CD4-positive, alpha-beta T cell treated with Interleukin-4 for 4 hours (primary cell): ENCODE measurements around the gene ZNF521.

Experiments
- DNase-seq: peaks from one replicate; pipeline ENCODE4 v3.0.0-alpha.2; 2020

ZNF521 gene

GRCh38 chr18:25166113-25166512 lies 185.9 kb downstream of the ZNF521 start:
- no peak for DNase-seq

GRCh38 chr18:25164848-25165811 lies 186.8 kb downstream of the ZNF521 start:
- DNase-seq: no peak

GRCh38 chr18:25164211-25164847 lies 187.6 kb downstream of the ZNF521 start:
- no peak for DNase-seq

GRCh38 chr18:25153426-25153825 lies 198.5 kb downstream of the ZNF521 start:
- DNase-seq: no peak

GRCh38 chr18:25147877-25148488 lies 204.0 kb downstream of the ZNF521 start:
- no peak for DNase-seq

- DNase-seq: no peak
These were observed 205.5 kb downstream of the ZNF521 start for GRCh38 chr18:25146512-25146910.

GRCh38 chr18:25145731-25146511 lies 206.0 kb downstream of the ZNF521 start:
- no peak for DNase-seq

GRCh38 chr18:25144820-25145219 lies 207.1 kb downstream of the ZNF521 start:
- DNase-seq: no peak

GRCh38 chr18:25141886-25142285 lies 210.1 kb downstream of the ZNF521 start:
- DNase-seq: no peak

- no peak for DNase-seq
These were observed 210.6 kb downstream of the ZNF521 start for GRCh38 chr18:25141399-25141798.

- DNase-seq: no peak
These were observed 211.0 kb downstream of the ZNF521 start for GRCh38 chr18:25140962-25141308.

GRCh38 chr18:25140124-25140961 lies 211.6 kb downstream of the ZNF521 start:
- DNase-seq: no peak

GRCh38 chr18:25137197-25137472 lies 214.8 kb downstream of the ZNF521 start:
- DNase-seq: no peak

GRCh38 chr18:25136416-25137196 lies 215.4 kb downstream of the ZNF521 start:
- no peak for DNase-seq

- no peak for DNase-seq
These were observed 217.1 kb downstream of the ZNF521 start for GRCh38 chr18:25134861-25135260.

- DNase-seq: no peak
These were observed 218.1 kb downstream of the ZNF521 start for GRCh38 chr18:25133879-25134278.

- no peak for DNase-seq
These were observed 219.0 kb downstream of the ZNF521 start for GRCh38 chr18:25132786-25133496.

- DNase-seq: no peak
These were observed 225.2 kb downstream of the ZNF521 start for GRCh38 chr18:25126751-25127150.

GRCh38 chr18:25125680-25126079 lies 226.3 kb downstream of the ZNF521 start:
- no peak for DNase-seq

- DNase-seq: no peak
These were observed 228.3 kb downstream of the ZNF521 start for GRCh38 chr18:25123438-25124232.
